ENCODE measurements around the gene FDPS. TPM values are rescaled to one million over a fixed set of nuclear protein-coding genes. Genes with fewer than 3 reads are reported as not detected.

Gene FDPS
- total RNA-seq, 6 donors from 2014 or later, result 129 to 256 (median 179) TPM

GRCh38 chr1:155309423-155310021, 856 bp downstream of the FDPS start:
- peaks cover 0 to 33% (median 15%) of the 10 kb centered on the region in 4 donors for H3K36me3 ChIP-seq
- H3K27ac ChIP-seq, result peak overlapping the region; percentile 91 to 96 (median 93)
- WGBS, 2 donors, result 2 to 3% methylated on average over 8 to 11 of the region's 11 CpGs
- H3K4me3 ChIP-seq, result peak overlapping the region; percentile 58 to 95 (median 66)
- TF ChIP-seq CTCF (IDR thresholded peaks at IDR 0.05) (no peak), EP300 (IDR thresholded peaks at IDR 0.05) (peak in 2 of 4 donors; percentile 7 to 50), POLR2AphosphoS5 (IDR thresholded peaks at IDR 0.05) (peak; percentile 29 to 39)
- no peaks in the 10 kb centered on the region for H3K9me3 ChIP-seq
- no peaks in the 10 kb centered on the region for H3K27me3 ChIP-seq
- ATAC-seq (ENCODE audit: low FRiP score in 2 of 2) (peak in 1 of 2 donors; percentile 52), DNase-seq (peak; percentile 75 to 88)
- H3K4me1 ChIP-seq, result peaks cover 27 to 40% (median 33%) of the 10 kb centered on the region in 4 donors

GRCh38 chr1:155313261-155313660, 4.6 kb downstream of the FDPS start:
- no peak for ATAC-seq (ENCODE audit: low FRiP score in 2 of 2)
- Histone ChIP-seq H3K27me3 (no peaks in the 10 kb centered on the region), H3K4me1 (peaks cover 23 to 30% (median 27%) of the 10 kb centered on the region in 4 donors), H3K36me3 (peaks cover 0 to 52% (median 35%) of the 10 kb centered on the region in 4 donors), H3K27ac (no peak overlapping the region), H3K9me3 (no peaks in the 10 kb centered on the region), H3K4me3 (no peak overlapping the region)
- no peak for DNase-seq
- 84 to 86% methylated on average over 8 of the region's 8 CpGs for WGBS, 2 donors
- TF ChIP-seq POLR2A (IDR thresholded peaks at IDR 0.05), result no peak
- no peak for TF ChIP-seq EP300 (IDR thresholded peaks at IDR 0.05)
- no peak for TF ChIP-seq CTCF (IDR thresholded peaks at IDR 0.05)
- TF ChIP-seq POLR2AphosphoS5 (IDR thresholded peaks at IDR 0.05), result no peak

- Histone ChIP-seq H3K4me1 (peaks cover 18 to 28% (median 22%) of the 10 kb centered on the region in 4 donors), H3K9me3 (no peaks in the 10 kb centered on the region), H3K36me3 (peaks cover 0 to 55% (median 43%) of the 10 kb centered on the region in 4 donors), H3K27ac (no peak overlapping the region), H3K27me3 (no peaks in the 10 kb centered on the region), H3K4me3 (no peak overlapping the region)
- WGBS, 2 donors, result 89 to 96% methylated on average over 3 of the region's 3 CpGs
- TF ChIP-seq CTCF (IDR thresholded peaks at IDR 0.05), result no peak
- no peak for TF ChIP-seq EP300 (IDR thresholded peaks at IDR 0.05)
- no peak for TF ChIP-seq POLR2A (IDR thresholded peaks at IDR 0.05)
- no peak for TF ChIP-seq POLR2AphosphoS5 (IDR thresholded peaks at IDR 0.05)
- DNase-seq (no peak), ATAC-seq (ENCODE audit: low FRiP score in 2 of 2) (no peak)
These were observed 8.3 kb downstream of the FDPS start for GRCh38 chr1:155316922-155317321.

- TF ChIP-seq POLR2A (IDR thresholded peaks at IDR 0.05) (no peak), CTCF (IDR thresholded peaks at IDR 0.05) (no peak), POLR2AphosphoS5 (IDR thresholded peaks at IDR 0.05) (no peak), EP300 (IDR thresholded peaks at IDR 0.05) (no peak)
- peaks cover 26 to 37% (median 32%) of the 10 kb centered on the region in 4 donors for H3K4me1 ChIP-seq
- H3K36me3 ChIP-seq, result peaks cover 0 to 48% (median 39%) of the 10 kb centered on the region in 4 donors
- H3K27me3 ChIP-seq, result no peaks in the 10 kb centered on the region
- H3K9me3 ChIP-seq, result no peaks in the 10 kb centered on the region
- ATAC-seq (ENCODE audit: low FRiP score in 2 of 2) (no peak), DNase-seq (no peak)
- H3K27ac ChIP-seq, result no peak overlapping the region
- no peak overlapping the region for H3K4me3 ChIP-seq
- WGBS, 2 donors, result 96 to 97% methylated on average over 9 of the region's 9 CpGs
These were observed 9.4 kb downstream of the FDPS start for GRCh38 chr1:155318082-155318481.

GRCh38 chr1:155319536-155319935, 10.9 kb downstream of the FDPS start:
- Histone ChIP-seq H3K4me3 (no peak overlapping the region), H3K27me3 (no peaks in the 10 kb centered on the region), H3K9me3 (no peaks in the 10 kb centered on the region), H3K4me1 (peaks cover 26 to 37% (median 32%) of the 10 kb centered on the region in 4 donors), H3K27ac (peak overlapping the region in 1 of 4 donors; percentile 97), H3K36me3 (peaks cover 0 to 34% (median 27%) of the 10 kb centered on the region in 4 donors)
- ATAC-seq (ENCODE audit: low FRiP score in 2 of 2) (no peak), DNase-seq (no peak)
- WGBS, 2 donors, result 81 to 87% methylated on average over 4 to 5 of the region's 5 CpGs
- TF ChIP-seq POLR2A (IDR thresholded peaks at IDR 0.05) (no peak), POLR2AphosphoS5 (IDR thresholded peaks at IDR 0.05) (no peak), EP300 (IDR thresholded peaks at IDR 0.05) (no peak), CTCF (IDR thresholded peaks at IDR 0.05) (no peak)

Measured in upper lobe of left lung (tissue), 6 donors.